Gastrocnemius medialis (tissue), 4 donors: Measurements from ENCODE around the gene TEX11. TPM values are rescaled to one million over a fixed set of nuclear protein-coding genes. Genes with fewer than 3 reads are reported as not detected.
"Not testable (repeated sequence)": the region's sequence is repeated elsewhere in the genome, so short reads cannot be mapped to it uniquely, and the experiment has no call there.

Experiments
- ATAC-seq, 2 donors: fragments of 150-250 bp; one replicate each; pipeline ENCODE4 v1.9.1; 2016
- DNase-seq, 2 donors: peaks; one replicate each; pipeline ENCODE4 v3.0.0-alpha.2; 2019
- H3K27ac ChIP-seq, 4 donors: fragments of 200-600 bp; sonication (generic); 1 replicate in 1 of 4; 2 replicates in 3 of 4; pipeline ENCODE4 v1.5.1; 2016 to 2018; ENCODE audit warnings: mild to moderate bottlenecking in 2 of 4, moderate library complexity in 1 of 4
- H3K27me3 ChIP-seq, 3 donors: fragments of 200-600 bp; sonication (generic) in 2 of 3; 1 replicate in 1 of 3; 2 replicates in 2 of 3; pipeline versions ENCODE4 v1.5.1 to v1.6.0; 2016 to 2019; ENCODE audit warnings: mild to moderate bottlenecking in 1 of 3, moderate library complexity in 1 of 3
- H3K36me3 ChIP-seq, 2 donors: fragments of 200-600 bp; sonication (generic) in 1 of 2; one replicate each; pipeline ENCODE4 v1.5.1; 2017 to 2018
- H3K4me1 ChIP-seq, 2 donors: fragments of 200-600 bp; sonication (generic) in 1 of 2; one replicate each; pipeline ENCODE4 v1.5.1; 2016 to 2017; ENCODE audit warnings: mild to moderate bottlenecking in 2 of 2
- H3K4me3 ChIP-seq, 4 donors: fragments of 200-600 bp; sonication (generic) in 3 of 4; 1 replicate in 1 of 4; 2 replicates in 3 of 4; pipeline ENCODE4 v1.5.1; 2016 to 2019; ENCODE audit warnings: mild to moderate bottlenecking in 2 of 4
- H3K9me3 ChIP-seq, 3 donors: fragments of 200-600 bp; sonication (generic) in 2 of 3; 1 replicate in 1 of 3; 2 replicates in 2 of 3; pipeline ENCODE4 v1.5.1; 2016 to 2019
- POLR2A ChIP-seq, 2 donors: fragments of 450-650 bp; IDR thresholded peaks; one replicate each; pipeline ENCODE4 v1.6.1; 2017; ENCODE audit warnings: antibody characterized with exemption in 2 of 2, mild to moderate bottlenecking in 2 of 2, moderate library complexity in 2 of 2
- in situ Hi-C, 4 donors: fragments of 200-750 bp; cut with MboI; loops; one replicate each; pipeline versions ENCODE4 v1.15.0 to v1.8.0; 2017; ENCODE audit warnings: low sequenced_read_pairs in 4 of 4
- intact Hi-C: fragments of 100-400 bp; cut with DNase I; formaldehyde crosslinking; loops from one replicate; pipeline ENCODE4 v1.15.1; 2023; ENCODE audit warnings: low total_unique reads
- total RNA-seq, 4 donors: library from RNA; depleted of rRNA; stranded (reverse); fragments of >200 nt; gene quantifications; one replicate each; pipeline versions ENCODE4 v1.1.0 to v1.2.3, GENCODE V29; 2016
- TF ChIP-seq, protein P1 (sequence below), 5 experiments: fragments of 450-650 bp in 3 of 5; fragments of 200-600 bp in 2 of 5; sonication (generic) in 2 of 5; IDR thresholded peaks in 4 of 5; conservative IDR thresholded peaks in 1 of 5; 1 replicate in 4 of 5; 2 replicates in 1 of 5; pipeline ENCODE4 v1.5.1; 2016 to 2019; ENCODE audit warnings: antibody characterized with exemption in 5 of 5, mild to moderate bottlenecking in 3 of 5, moderate library complexity in 3 of 5

The TEX11 gene
- total RNA-seq, 4 donors from 2014 or later: not detected

DNA sequence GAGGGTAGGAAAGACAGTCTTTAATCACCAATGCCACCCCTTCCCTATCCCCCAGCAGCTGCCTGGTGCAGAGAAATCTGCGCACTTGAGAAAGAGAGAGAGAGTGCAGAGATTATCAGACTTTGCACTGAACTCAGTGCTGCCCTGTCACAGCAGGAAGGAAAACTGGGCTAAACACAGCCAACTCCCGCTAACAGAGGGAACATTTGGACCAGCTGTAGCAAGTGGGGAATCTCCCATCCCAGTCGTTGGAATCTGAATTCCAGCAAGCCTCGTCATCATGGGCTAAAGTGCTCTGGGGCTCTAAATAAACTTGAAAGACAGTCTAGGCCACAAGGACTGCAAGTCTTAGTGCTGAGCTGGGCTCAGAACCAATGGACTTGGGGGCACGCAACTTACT lies 295.2 kb downstream of the TEX11 start:
- no peak for TF ChIP-seq POLR2A (IDR thresholded peaks at IDR 0.05)
- TF ChIP-seq, protein P1, sequence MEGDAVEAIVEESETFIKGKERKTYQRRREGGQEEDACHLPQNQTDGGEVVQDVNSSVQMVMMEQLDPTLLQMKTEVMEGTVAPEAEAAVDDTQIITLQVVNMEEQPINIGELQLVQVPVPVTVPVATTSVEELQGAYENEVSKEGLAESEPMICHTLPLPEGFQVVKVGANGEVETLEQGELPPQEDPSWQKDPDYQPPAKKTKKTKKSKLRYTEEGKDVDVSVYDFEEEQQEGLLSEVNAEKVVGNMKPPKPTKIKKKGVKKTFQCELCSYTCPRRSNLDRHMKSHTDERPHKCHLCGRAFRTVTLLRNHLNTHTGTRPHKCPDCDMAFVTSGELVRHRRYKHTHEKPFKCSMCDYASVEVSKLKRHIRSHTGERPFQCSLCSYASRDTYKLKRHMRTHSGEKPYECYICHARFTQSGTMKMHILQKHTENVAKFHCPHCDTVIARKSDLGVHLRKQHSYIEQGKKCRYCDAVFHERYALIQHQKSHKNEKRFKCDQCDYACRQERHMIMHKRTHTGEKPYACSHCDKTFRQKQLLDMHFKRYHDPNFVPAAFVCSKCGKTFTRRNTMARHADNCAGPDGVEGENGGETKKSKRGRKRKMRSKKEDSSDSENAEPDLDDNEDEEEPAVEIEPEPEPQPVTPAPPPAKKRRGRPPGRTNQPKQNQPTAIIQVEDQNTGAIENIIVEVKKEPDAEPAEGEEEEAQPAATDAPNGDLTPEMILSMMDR (IDR thresholded peaks at IDR 0.05 in 4 of 5, conservative IDR thresholded peaks at IDR 0.05 in 1 of 5): no peak
- ATAC-seq (no peak), DNase-seq (no peak)
- no peaks in the 10 kb centered on the region for H3K4me1 ChIP-seq
- in situ Hi-C loops (no loop called here), intact Hi-C loops (no loop called here)
- no peaks in the 10 kb centered on the region for H3K9me3 ChIP-seq
- H3K27ac ChIP-seq: no peak overlapping the region
- H3K4me3 ChIP-seq: no peak overlapping the region
- H3K36me3 ChIP-seq: no peaks in the 10 kb centered on the region
- peaks cover 0 to 6% (median 0%) of the 10 kb centered on the region in 3 donors for H3K27me3 ChIP-seq

- DNase-seq (no peak), ATAC-seq (no peak)
- no peaks in the 10 kb centered on the region for H3K36me3 ChIP-seq
- TF ChIP-seq, protein P1 (IDR thresholded peaks at IDR 0.05 in 4 of 5, conservative IDR thresholded peaks at IDR 0.05 in 1 of 5): no peak
- no peak for TF ChIP-seq POLR2A (IDR thresholded peaks at IDR 0.05)
- in situ Hi-C loops: no loop called here
- H3K4me3 ChIP-seq: no peak overlapping the region
- no peaks in the 10 kb centered on the region for H3K27me3 ChIP-seq
- intact Hi-C loops: no loop called here
- no peaks in the 10 kb centered on the region for H3K4me1 ChIP-seq
- H3K27ac ChIP-seq: no peak overlapping the region
- H3K9me3 ChIP-seq: no peaks in the 10 kb centered on the region
These were observed 303.2 kb downstream of the TEX11 start for GRCh38 chrX:70605352-70605751.

- Histone ChIP-seq H3K27ac (no peak overlapping the region), H3K27me3 (no peaks in the 10 kb centered on the region), H3K9me3 (no peaks in the 10 kb centered on the region), H3K4me1 (no peaks in the 10 kb centered on the region), H3K4me3 (no peak overlapping the region), H3K36me3 (no peaks in the 10 kb centered on the region)
- intact Hi-C loops (no loop called here), in situ Hi-C loops (no loop called here)
- no peak for ATAC-seq
- TF ChIP-seq POLR2A (IDR thresholded peaks at IDR 0.05): no peak
- TF ChIP-seq, protein P1 (IDR thresholded peaks at IDR 0.05 in 4 of 5, conservative IDR thresholded peaks at IDR 0.05 in 1 of 5): no peak
- DNase-seq: no peak
These were observed 316.4 kb downstream of the TEX11 start for GRCh38 chrX:70592091-70592490.

GRCh38 chrX:70587158-70587557 lies 321.4 kb downstream of the TEX11 start:
- H3K27ac ChIP-seq, ATAC-seq, H3K4me1 ChIP-seq, H3K4me3 ChIP-seq, in situ Hi-C loops, H3K36me3 ChIP-seq, intact Hi-C loops, H3K27me3 ChIP-seq, DNase-seq, H3K9me3 ChIP-seq: not testable (repeated sequence)

- peaks cover 0 to 5% (median 0%) of the 10 kb centered on the region in 3 donors for H3K9me3 ChIP-seq
- peaks cover 0 to 4% (median 0%) of the 10 kb centered on the region in 3 donors for H3K27me3 ChIP-seq
- H3K4me3 ChIP-seq: no peak overlapping the region
- ATAC-seq (no peak), DNase-seq (no peak)
- H3K36me3 ChIP-seq: no peaks in the 10 kb centered on the region
- H3K4me1 ChIP-seq: no peaks in the 10 kb centered on the region
- intact Hi-C loops (no loop called here), in situ Hi-C loops (no loop called here)
- H3K27ac ChIP-seq: no peak overlapping the region
- TF ChIP-seq POLR2A (IDR thresholded peaks at IDR 0.05): no peak
- TF ChIP-seq, protein P1 (IDR thresholded peaks at IDR 0.05 in 4 of 5, conservative IDR thresholded peaks at IDR 0.05 in 1 of 5): no peak
These were observed 331.1 kb downstream of the TEX11 start for GRCh38 chrX:70577442-70577841.

- in situ Hi-C loops, H3K9me3 ChIP-seq, ATAC-seq: not testable (repeated sequence)
These were observed 338.5 kb downstream of the TEX11 start for GRCh38 chrX:70569922-70570576.

More at GRCh38 chrX:70569922-70570576, 338.5 kb downstream of the TEX11 start:
- H3K36me3 ChIP-seq, H3K27me3 ChIP-seq, H3K4me3 ChIP-seq, H3K27ac ChIP-seq, intact Hi-C loops, H3K4me1 ChIP-seq, DNase-seq: not testable (repeated sequence)
